A549 (cell line): ENCODE data around the gene MUC5AC. TPM values are rescaled to one million over a fixed set of nuclear protein-coding genes. Genes with fewer than 3 reads are reported as not detected.

Experiments used
- ATAC-seq, 2 experiments: fragments of 200-7000 bp in 1 of 2; fragments of >200 bp in 1 of 2; cut with Nextera tagmentation in 1 of 2; cut with Tn5 transposase in 1 of 2; 3 replicates each; pipeline versions ENCODE4 v1.8.0 to v1.9.1; 2018 to 2020; ENCODE audit warnings: mild to moderate bottlenecking in 1 of 2, moderate library complexity in 1 of 2
- CTCF ChIA-PET: fragments of 300-600 bp; sonication (Branson Sonifier 250); formaldehyde crosslinking; extraction: SDS; loops from one replicate; lab custom pipeline; 2021; ENCODE audit warnings: antibody characterized with exemption, inconsistent platforms; lab: Yijun Ruan, JAX
- POLR2A ChIA-PET: fragments of 350-600 bp; formaldehyde crosslinking; extraction: SDS; loops from one replicate; lab custom pipeline; 2021; ENCODE audit warnings: antibody characterized with exemption, inconsistent platforms; lab: Yijun Ruan, JAX
- DNase-seq, 2 experiments: peaks; one replicate each; pipeline versions ENCODE4 v3.0.0 to v3.0.0-alpha.2; 2011 to 2016; ENCODE audit warnings: low read depth in 1 of 2, low spot score in 1 of 2
- FAIRE-seq: peaks from 2 replicates; lab custom pipeline; 2011; peaks lifted over from hg19 to GRCh38; lab: Jason Lieb, UNC
- H3K27ac ChIP-seq, 2 experiments: fragments of >200 bp; sonication (Bioruptor Twin); formaldehyde crosslinking; 3 replicates each; pipeline ENCODE4 v1.5.1; 2016 to 2017
- H3K4me1 ChIP-seq: fragments of >200 bp; sonication (Bioruptor Twin); formaldehyde crosslinking; 3 replicates; pipeline ENCODE4 v1.6.1; 2016
- H3K4me2 ChIP-seq: fragments of >200 bp; sonication (Bioruptor Twin); formaldehyde crosslinking; 3 replicates; pipeline ENCODE4 v1.6.1; 2016
- H3K4me3 ChIP-seq: fragments of >200 bp; sonication (Bioruptor Twin); formaldehyde crosslinking; 3 replicates; pipeline ENCODE4 v1.5.1; 2016
- H3K9me3 ChIP-seq: fragments of >200 bp; sonication (Bioruptor Twin); formaldehyde crosslinking; 3 replicates; pipeline ENCODE4 v1.6.1; 2016
- CBX2 ChIP-seq: fragments of 200-600 bp; sonication (generic); IDR thresholded peaks from 2 replicates; pipeline ENCODE4 v1.6.1; 2016; ENCODE audit warnings: low read depth, mild to moderate bottlenecking, borderline replicate concordance
- CEBPB ChIP-seq, 2 experiments: fragments of >200 bp in 1 of 2; sonication (Bioruptor Twin) in 1 of 2; formaldehyde crosslinking in 1 of 2; IDR thresholded peaks; 2 replicates each; pipeline ENCODE4 v1.6.1; 2012 to 2016
- CHD2 ChIP-seq: fragments of 150-350 bp; IDR thresholded peaks from 2 replicates; pipeline ENCODE4 v1.6.1; 2014; ENCODE audit warnings: low read length; ENCODE audit not compliant: partially characterized antibody
- EHMT2 ChIP-seq: fragments of 200-600 bp; sonication (generic); IDR thresholded peaks from 2 replicates; pipeline ENCODE4 v1.6.1; 2016; ENCODE audit warnings: antibody characterized with exemption, low read depth, mild to moderate bottlenecking, moderate library complexity
- HEYL ChIP-seq: fragments of 250-450 bp; sonication (Bioruptor Pico); IDR thresholded peaks from 2 replicates; pipeline ENCODE4 v1.8.0; 2021; ENCODE audit warnings: mild to moderate bottlenecking, moderate library complexity
- HOXB13 ChIP-seq: fragments of 250-450 bp; sonication (Bioruptor Pico); IDR thresholded peaks from 2 replicates; pipeline ENCODE4 v1.5.0; 2020; ENCODE audit warnings: low read depth, mild to moderate bottlenecking, moderate library complexity
- JUN ChIP-seq, 2 experiments: fragments of >200 bp; sonication (Bioruptor Twin); formaldehyde crosslinking; IDR thresholded peaks; 2 replicates in 1 of 2; 3 replicates in 1 of 2; pipeline ENCODE4 v1.6.1; 2016 to 2017
- MAZ ChIP-seq: fragments of 150-350 bp; IDR thresholded peaks from 2 replicates; pipeline ENCODE4 v1.6.1; 2014; ENCODE audit warnings: antibody characterized with exemption, low read depth, low read length, borderline replicate concordance
- MYC ChIP-seq: IDR thresholded peaks from 2 replicates; pipeline ENCODE4 v1.6.1; 2012; ENCODE audit warnings: mild to moderate bottlenecking, inconsistent platforms, low read length, improper control_type of control experiment, borderline replicate concordance
- NPAS2 ChIP-seq: fragments of 250-450 bp; sonication (Bioruptor Pico); IDR thresholded peaks from 2 replicates; pipeline ENCODE4 v1.8.0; 2022; ENCODE audit warnings: mild to moderate bottlenecking, moderate library complexity, borderline replicate concordance
- POLR2A ChIP-seq: IDR thresholded peaks from 2 replicates; pipeline ENCODE4 v1.6.1; 2012; ENCODE audit warnings: mild to moderate bottlenecking, low read length
- RCOR1 ChIP-seq: fragments of 150-350 bp; IDR thresholded peaks from 2 replicates; pipeline ENCODE4 v1.6.1; 2014; ENCODE audit warnings: antibody characterized with exemption, low read length, low read depth
- SMC3 ChIP-seq: fragments of >200 bp; sonication (Bioruptor Twin); formaldehyde crosslinking; IDR thresholded peaks from 3 replicates; pipeline ENCODE4 v1.6.1; 2018; ENCODE audit warnings: inconsistent platforms
- SREBF2 ChIP-seq: fragments of 450-650 bp; IDR thresholded peaks from 2 replicates; pipeline ENCODE4 v1.6.1; 2014; ENCODE audit warnings: mild to moderate bottlenecking, moderate library complexity
- TP53 ChIP-seq: fragments of 250-450 bp; sonication (Bioruptor Pico); IDR thresholded peaks from 2 replicates; pipeline ENCODE4 v1.5.0; 2021; ENCODE audit warnings: mild to moderate bottlenecking, moderate library complexity
- WGBS: methylation state at CpG from one replicate; pipeline ENCODE4 v1.1.6; 2017; ENCODE audit errors: missing lambda C conversion rate; 5-methylcytosine and 5-hydroxymethylcytosine counted together
- polyA plus RNA-seq, 4 experiments: library from polyadenylated mRNA; depleted of rRNA in 3 of 4; stranded (reverse); fragments of >200 nt; fragmentation: RNase III in 1 of 4; extraction: RNeasy Plus Mini Kit Qiagen cat#74134 plus additional on column Dnase treatment in 1 of 4; gene quantifications; 2 replicates in 3 of 4; 3 replicates in 1 of 4; pipeline ENCODE4 v1.2.3, GENCODE V29; 2011 to 2017
- TF ChIP-seq, protein P1 (sequence below): IDR thresholded peaks from 2 replicates; pipeline ENCODE4 v1.6.1; 2012
- TF ChIP-seq, protein P2 (sequence below): fragments of >200 bp; sonication (Bioruptor Twin); formaldehyde crosslinking; IDR thresholded peaks from 3 replicates; pipeline ENCODE4 v1.6.1; 2016
- TF ChIP-seq, protein P3 (sequence below): fragments of 200-600 bp; sonication (generic); IDR thresholded peaks from 2 replicates; pipeline ENCODE4 v1.6.1; 2016; ENCODE audit warnings: antibody characterized with exemption, mild to moderate bottlenecking, moderate library complexity
- TF ChIP-seq, protein P4 (sequence below): fragments of 150-350 bp; IDR thresholded peaks from 2 replicates; pipeline ENCODE4 v1.6.1; 2014; ENCODE audit warnings: low read depth, mild to moderate bottlenecking, low read length

The MUC5AC gene
- polyA plus RNA-seq, 2 of the 4 experiments (the other 2 are of a cell fraction): 0.18 to 7.4 TPM

DNA sequence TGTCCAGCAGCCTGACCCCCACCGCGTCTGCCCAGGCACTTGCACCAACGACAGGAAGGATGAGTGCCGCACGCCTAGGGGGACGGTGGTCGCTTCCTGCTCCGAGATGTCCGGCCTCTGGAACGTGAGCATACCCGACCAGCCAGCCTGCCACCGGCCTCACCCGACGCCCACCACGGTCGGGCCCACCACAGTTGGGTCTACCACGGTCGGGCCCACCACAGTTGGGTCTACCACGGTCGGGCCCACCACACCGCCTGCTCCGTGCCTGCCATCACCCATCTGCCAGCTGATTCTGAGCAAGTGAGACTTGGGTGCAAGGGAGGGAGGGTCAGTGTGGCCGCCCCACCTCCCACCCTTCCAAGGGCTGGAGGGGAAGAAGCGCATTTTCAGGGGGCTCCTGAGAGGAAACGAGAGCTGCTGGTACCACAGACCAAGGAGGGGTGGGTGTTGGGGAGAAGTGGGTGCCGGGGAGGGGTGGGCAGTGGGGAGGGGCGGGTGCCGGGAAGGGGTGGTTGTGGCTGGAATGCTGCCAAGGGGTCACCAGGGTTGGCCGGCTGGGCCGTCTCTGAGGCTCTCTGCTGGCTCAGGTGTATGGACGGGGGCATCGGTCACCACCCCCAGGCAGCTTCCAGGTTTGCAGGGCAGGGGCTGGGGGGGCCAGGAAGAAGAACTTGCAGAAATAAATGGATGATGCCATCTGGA, 37.4 kb downstream of the MUC5AC start:
- CTCF ChIA-PET: interaction anchor here (1.0 to 1.7 kb wide), 2 partner anchors 8 to 81 kb away, joined by 4 read pairs; no protein-coding TSS in a partner anchor
- ATAC-seq (no peak), FAIRE-seq (no peak)
- Histone ChIP-seq H3K4me1 (no peaks in the 10 kb centered on the region), H3K4me3 (no peak overlapping the region)
- TF ChIP-seq HOXB13 (CRISPR knock-in tag) (no peak), SMC3 (no peak), CHD2 (no peak), TP53 (CRISPR knock-in tag) (no peak), MAZ (no peak)
- TF ChIP-seq, protein P1, sequence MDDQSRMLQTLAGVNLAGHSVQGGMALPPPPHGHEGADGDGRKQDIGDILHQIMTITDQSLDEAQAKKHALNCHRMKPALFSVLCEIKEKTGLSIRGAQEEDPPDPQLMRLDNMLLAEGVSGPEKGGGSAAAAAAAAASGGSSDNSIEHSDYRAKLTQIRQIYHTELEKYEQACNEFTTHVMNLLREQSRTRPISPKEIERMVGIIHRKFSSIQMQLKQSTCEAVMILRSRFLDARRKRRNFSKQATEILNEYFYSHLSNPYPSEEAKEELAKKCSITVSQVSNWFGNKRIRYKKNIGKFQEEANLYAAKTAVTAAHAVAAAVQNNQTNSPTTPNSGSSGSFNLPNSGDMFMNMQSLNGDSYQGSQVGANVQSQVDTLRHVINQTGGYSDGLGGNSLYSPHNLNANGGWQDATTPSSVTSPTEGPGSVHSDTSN: no peak
- TF ChIP-seq, all 56 proteins: peak for 0
- H3K4me2 ChIP-seq: no peak overlapping the region
- DNase-seq: no peak
- no peak overlapping the region for H3K27ac ChIP-seq
- WGBS: 75% methylated on average over 25 of the region's 32 CpGs
- POLR2A ChIA-PET: no interaction called here
- 0 out of 3 replicates have a peak, but pooled peaks cover 3% of the 10 kb centered on the region for H3K9me3 ChIP-seq

DNA sequence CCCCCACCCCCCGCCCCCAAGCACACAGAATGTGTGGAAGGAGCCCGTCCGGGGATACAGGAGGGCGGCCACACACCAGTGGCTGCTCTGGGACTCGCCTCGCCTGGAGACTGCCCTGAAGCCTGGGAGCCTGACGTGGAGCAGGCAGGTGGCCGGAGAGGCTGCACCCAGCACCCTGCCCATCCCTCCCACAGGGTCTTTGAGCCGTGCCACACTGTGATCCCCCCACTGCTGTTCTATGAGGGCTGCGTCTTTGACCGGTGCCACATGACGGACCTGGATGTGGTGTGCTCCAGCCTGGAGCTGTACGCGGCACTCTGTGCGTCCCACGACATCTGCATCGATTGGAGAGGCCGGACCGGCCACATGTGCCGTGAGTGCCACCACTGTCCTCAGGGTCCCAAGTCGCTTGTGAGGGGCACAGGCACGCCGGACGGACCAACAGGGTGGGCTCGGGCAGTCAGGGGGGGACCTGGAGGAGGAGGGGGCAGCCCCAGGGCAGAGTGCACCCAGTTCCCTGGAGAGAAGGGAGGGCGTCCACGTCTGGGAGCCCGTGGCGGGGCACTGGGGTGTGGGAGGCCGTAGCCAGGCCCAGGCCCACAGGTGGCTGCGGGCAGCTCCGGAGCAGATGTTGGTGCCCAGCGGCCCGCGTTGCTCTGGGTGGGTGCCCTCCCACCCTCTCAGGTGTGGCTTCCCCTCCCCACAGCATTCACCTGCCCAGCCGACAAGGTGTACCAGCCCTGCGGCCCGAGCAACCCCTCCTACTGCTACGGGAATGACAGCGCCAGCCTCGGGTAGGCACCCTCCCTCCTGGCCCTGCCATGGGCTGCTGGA, 38.1 kb downstream of the MUC5AC start:
- ChIA-PET POLR2A (no interaction called here), CTCF (interaction anchor here (1.7 kb wide), 1 partner anchor 82 kb away, joined by 4 read pairs; no protein-coding TSS in a partner anchor)
- H3K4me3 ChIP-seq: no peak overlapping the region
- no peak for TF ChIP-seq HEYL (CRISPR knock-in tag)
- TF ChIP-seq MYC: no peak
- TF ChIP-seq, protein P1: no peak
- TF ChIP-seq, protein P2, sequence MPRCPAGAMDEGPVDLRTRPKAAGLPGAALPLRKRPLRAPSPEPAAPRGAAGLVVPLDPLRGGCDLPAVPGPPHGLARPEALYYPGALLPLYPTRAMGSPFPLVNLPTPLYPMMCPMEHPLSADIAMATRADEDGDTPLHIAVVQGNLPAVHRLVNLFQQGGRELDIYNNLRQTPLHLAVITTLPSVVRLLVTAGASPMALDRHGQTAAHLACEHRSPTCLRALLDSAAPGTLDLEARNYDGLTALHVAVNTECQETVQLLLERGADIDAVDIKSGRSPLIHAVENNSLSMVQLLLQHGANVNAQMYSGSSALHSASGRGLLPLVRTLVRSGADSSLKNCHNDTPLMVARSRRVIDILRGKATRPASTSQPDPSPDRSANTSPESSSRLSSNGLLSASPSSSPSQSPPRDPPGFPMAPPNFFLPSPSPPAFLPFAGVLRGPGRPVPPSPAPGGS: no peak
- TF ChIP-seq NPAS2 (CRISPR knock-in tag): no peak
- TF ChIP-seq CEBPB (IDR thresholded peaks at IDR 0.05): no peak
- no peak for TF ChIP-seq JUN (IDR thresholded peaks at IDR 0.05)
- no peak for TF ChIP-seq SREBF2
- TF ChIP-seq CBX2: no peak
- TF ChIP-seq POLR2A: no peak
- no peak for TF ChIP-seq EHMT2
- TF ChIP-seq CHD2: no peak
- TF ChIP-seq, protein P3, sequence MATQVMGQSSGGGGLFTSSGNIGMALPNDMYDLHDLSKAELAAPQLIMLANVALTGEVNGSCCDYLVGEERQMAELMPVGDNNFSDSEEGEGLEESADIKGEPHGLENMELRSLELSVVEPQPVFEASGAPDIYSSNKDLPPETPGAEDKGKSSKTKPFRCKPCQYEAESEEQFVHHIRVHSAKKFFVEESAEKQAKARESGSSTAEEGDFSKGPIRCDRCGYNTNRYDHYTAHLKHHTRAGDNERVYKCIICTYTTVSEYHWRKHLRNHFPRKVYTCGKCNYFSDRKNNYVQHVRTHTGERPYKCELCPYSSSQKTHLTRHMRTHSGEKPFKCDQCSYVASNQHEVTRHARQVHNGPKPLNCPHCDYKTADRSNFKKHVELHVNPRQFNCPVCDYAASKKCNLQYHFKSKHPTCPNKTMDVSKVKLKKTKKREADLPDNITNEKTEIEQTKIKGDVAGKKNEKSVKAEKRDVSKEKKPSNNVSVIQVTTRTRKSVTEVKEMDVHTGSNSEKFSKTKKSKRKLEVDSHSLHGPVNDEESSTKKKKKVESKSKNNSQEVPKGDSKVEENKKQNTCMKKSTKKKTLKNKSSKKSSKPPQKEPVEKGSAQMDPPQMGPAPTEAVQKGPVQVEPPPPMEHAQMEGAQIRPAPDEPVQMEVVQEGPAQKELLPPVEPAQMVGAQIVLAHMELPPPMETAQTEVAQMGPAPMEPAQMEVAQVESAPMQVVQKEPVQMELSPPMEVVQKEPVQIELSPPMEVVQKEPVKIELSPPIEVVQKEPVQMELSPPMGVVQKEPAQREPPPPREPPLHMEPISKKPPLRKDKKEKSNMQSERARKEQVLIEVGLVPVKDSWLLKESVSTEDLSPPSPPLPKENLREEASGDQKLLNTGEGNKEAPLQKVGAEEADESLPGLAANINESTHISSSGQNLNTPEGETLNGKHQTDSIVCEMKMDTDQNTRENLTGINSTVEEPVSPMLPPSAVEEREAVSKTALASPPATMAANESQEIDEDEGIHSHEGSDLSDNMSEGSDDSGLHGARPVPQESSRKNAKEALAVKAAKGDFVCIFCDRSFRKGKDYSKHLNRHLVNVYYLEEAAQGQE: no peak
- TF ChIP-seq RCOR1: no peak
- no peak for TF ChIP-seq HOXB13 (CRISPR knock-in tag)
- TF ChIP-seq, protein P4, sequence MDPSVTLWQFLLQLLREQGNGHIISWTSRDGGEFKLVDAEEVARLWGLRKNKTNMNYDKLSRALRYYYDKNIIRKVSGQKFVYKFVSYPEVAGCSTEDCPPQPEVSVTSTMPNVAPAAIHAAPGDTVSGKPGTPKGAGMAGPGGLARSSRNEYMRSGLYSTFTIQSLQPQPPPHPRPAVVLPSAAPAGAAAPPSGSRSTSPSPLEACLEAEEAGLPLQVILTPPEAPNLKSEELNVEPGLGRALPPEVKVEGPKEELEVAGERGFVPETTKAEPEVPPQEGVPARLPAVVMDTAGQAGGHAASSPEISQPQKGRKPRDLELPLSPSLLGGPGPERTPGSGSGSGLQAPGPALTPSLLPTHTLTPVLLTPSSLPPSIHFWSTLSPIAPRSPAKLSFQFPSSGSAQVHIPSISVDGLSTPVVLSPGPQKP: no peak
- no peaks in the 10 kb centered on the region for H3K4me1 ChIP-seq
- no peak for FAIRE-seq
- no peak for DNase-seq
- H3K9me3 ChIP-seq: no peaks in the 10 kb centered on the region
- 84% methylated on average over 25 of the region's 41 CpGs for WGBS
- no peak overlapping the region for H3K27ac ChIP-seq
- H3K4me2 ChIP-seq: no peak overlapping the region
- no peak for ATAC-seq
